GM19025 (cell line): ENCODE measurements around the gene PPFIA1.
"Not testable (repeated sequence)": the region's sequence is repeated elsewhere in the genome, so short reads cannot be mapped to it uniquely, and the experiment has no call there.

Source experiments
- ATAC-seq: cut with Tn5 transposase; IDR thresholded peaks from one replicate; pipeline ENCODE4 v1.9.1; 2021; ENCODE audit warnings: mild to moderate bottlenecking, low read depth, moderate library complexity; ENCODE audit not compliant: unreplicated experiment

Gene PPFIA1

GRCh38 chr11:70292863-70293262 is 22.4 kb downstream of the PPFIA1 start:
- no peak for ATAC-seq

- ATAC-seq: not testable (repeated sequence)
Measured at GRCh38 chr11:70295166-70295565, 24.7 kb downstream of the PPFIA1 start.

GRCh38 chr11:70296681-70297080 is 26.2 kb downstream of the PPFIA1 start:
- no peak for ATAC-seq

GRCh38 chr11:70297341-70297740 is 26.9 kb downstream of the PPFIA1 start:
- no peak for ATAC-seq

- no peak for ATAC-seq
Measured at GRCh38 chr11:70298243-70298915, 27.9 kb downstream of the PPFIA1 start.

- no peak for ATAC-seq
Measured at GRCh38 chr11:70299636-70300035, 29.1 kb downstream of the PPFIA1 start.

- ATAC-seq: no peak
Measured at GRCh38 chr11:70301191-70301590, 30.7 kb downstream of the PPFIA1 start.

GRCh38 chr11:70301721-70302418 is 31.4 kb downstream of the PPFIA1 start:
- no peak for ATAC-seq

GRCh38 chr11:70302419-70302752 is 31.9 kb downstream of the PPFIA1 start:
- ATAC-seq: no peak

- no peak for ATAC-seq
Measured at GRCh38 chr11:70303070-70303469, 32.6 kb downstream of the PPFIA1 start.

- no peak for ATAC-seq
Measured at GRCh38 chr11:70304208-70304603, 33.7 kb downstream of the PPFIA1 start.

GRCh38 chr11:70305501-70305900 is 35.0 kb downstream of the PPFIA1 start:
- ATAC-seq: no peak

- no peak for ATAC-seq
Measured at GRCh38 chr11:70306586-70307033, 36.1 kb downstream of the PPFIA1 start.

GRCh38 chr11:70307176-70307575 is 36.7 kb downstream of the PPFIA1 start:
- no peak for ATAC-seq

- ATAC-seq: no peak
Measured at GRCh38 chr11:70311616-70312015, 41.1 kb downstream of the PPFIA1 start.

- no peak for ATAC-seq
Measured at GRCh38 chr11:70312401-70313357, 42.2 kb downstream of the PPFIA1 start.

GRCh38 chr11:70313945-70314344 is 43.5 kb downstream of the PPFIA1 start:
- ATAC-seq: no peak

- ATAC-seq: no peak
Measured at GRCh38 chr11:70314730-70315129, 44.2 kb downstream of the PPFIA1 start.

GRCh38 chr11:70315716-70316115 is 45.2 kb downstream of the PPFIA1 start:
- ATAC-seq: no peak

GRCh38 chr11:70317581-70318305 is 47.3 kb downstream of the PPFIA1 start:
- ATAC-seq: no peak
